Choroid plexus epithelial cell (primary cell): ENCODE data around the gene ZNF680.
A peak's percentile ranks its signal among the peaks of the same experiment; 100 is the strongest.
"Not testable (repeated sequence)": the region's sequence is repeated elsewhere in the genome, so short reads cannot be mapped to it uniquely, and the experiment has no call there.

Experiments
- DNase-seq: peaks from one replicate; pipeline ENCODE4 v3.0.0-alpha.2; 2010; ENCODE audit warnings: low read depth
- H3K4me3 ChIP-seq: 2 replicates; pipeline ENCODE4 v1.5.1; 2011; ENCODE audit warnings: low read depth, mild to moderate bottlenecking, control low read depth, low read length, moderate library complexity
- CTCF ChIP-seq: conservative IDR thresholded peaks from 2 replicates; pipeline ENCODE4 v1.5.1; 2011; ENCODE audit warnings: low read depth, mild to moderate bottlenecking, control low read depth, inconsistent platforms, low read length, moderate library complexity

The ZNF680 gene

DNA sequence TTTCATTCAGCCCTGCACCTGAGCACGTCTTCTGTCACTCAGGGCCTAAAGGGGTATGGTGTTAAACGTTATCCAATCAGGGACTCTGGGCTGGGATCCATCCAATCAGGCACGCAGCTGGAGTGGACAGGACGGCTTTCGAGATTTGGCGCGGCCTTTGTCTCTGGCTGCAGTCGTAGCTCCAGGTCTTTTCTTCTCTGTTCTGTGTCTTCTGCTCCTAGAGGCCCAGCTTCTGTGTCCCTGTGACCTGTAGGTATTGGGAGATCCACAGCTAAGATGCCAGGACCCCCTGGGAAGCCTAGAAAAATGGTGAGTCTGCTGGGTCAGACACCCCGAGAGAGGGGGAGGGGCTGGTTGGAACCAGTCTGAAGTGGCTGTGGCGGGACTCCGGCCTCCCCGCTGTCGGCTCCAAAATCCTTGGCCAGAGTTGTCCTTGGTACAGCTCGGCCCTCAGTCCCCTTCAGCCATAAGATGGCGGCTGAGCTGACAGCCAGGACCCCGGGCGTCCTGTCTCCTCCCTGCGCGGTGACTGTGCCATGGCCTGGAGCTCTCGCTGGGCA is 11.7 kb upstream of the ZNF680 start:
- TF ChIP-seq CTCF = no peak
- peak overlapping the region; percentile 57 for H3K4me3 ChIP-seq
- peak; percentile 76 for DNase-seq

DNA sequence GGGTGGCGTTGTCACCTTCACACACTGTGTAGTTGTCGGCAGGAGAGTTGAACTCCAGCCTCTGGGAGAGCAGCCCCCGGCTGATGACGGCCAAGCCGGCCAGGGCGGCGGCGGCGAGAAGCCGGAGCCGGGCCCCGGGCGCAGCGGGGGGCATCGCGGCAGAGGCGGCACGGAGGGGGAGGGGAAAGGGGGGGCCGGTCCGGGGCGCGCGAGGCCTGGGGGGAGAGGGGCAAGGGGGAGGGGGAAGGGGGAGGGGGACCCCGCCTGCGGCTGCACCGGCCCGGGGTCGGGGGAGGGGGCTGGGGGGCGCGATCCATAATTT is 7.4 kb upstream of the ZNF680 start:
- not testable (repeated sequence) for DNase-seq
- H3K4me3 ChIP-seq = peak overlapping the region; percentile 54

GRCh38 chr7:64569372-64570283 is 6.8 kb upstream of the ZNF680 start:
- TF ChIP-seq CTCF = peak; percentile 63
- peak; percentile 60 for DNase-seq
- H3K4me3 ChIP-seq = peak overlapping the region; percentile 54

GRCh38 chr7:64562256-64562625 is 630 bp downstream of the ZNF680 start:
- DNase-seq = no peak
- TF ChIP-seq CTCF = no peak
- peak overlapping the region; percentile 94 for H3K4me3 ChIP-seq

DNA sequence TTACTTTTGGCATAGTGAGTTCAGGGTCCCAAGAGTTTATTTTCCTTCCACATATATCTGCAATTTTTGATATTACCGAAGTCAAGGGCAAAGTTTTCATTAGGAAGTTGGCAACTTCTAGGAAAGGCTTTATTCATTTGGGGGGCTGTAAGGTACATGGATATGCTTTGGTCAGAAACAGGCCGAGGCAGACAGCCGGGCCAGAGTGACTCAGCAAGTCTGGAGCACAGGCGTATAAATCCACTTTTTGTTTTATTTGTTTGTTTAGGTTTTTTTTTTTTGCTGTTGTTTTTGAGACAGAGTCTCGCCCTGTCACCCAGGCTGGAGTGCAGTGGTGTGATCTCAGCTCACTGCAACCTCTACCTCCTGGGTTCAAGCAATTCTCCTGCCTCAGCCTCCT is 3.7 kb downstream of the ZNF680 start:
- no peak for TF ChIP-seq CTCF
- DNase-seq = peak; percentile 68
- no peak overlapping the region for H3K4me3 ChIP-seq

DNA sequence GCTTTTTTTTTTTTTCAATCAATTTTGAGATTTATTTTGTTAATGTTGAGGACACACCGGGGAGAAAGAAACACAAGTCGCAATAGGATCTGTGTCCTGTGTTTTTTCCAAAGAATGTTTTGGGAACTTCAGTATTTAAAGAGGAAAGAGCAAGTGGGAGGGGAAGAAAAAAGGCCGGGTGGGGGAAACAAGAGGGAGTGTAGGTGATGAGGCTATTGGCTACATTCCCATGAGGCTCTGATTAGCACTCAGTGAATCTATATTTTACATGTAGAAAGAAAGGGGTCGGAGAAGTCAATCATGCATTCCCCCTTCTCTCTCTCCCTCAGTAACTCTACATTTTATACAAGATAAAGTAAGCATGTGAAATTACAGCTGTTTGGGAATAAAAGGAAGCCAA is 4.1 kb downstream of the ZNF680 start:
- no peak for DNase-seq
- TF ChIP-seq CTCF = no peak
- no peak overlapping the region for H3K4me3 ChIP-seq

DNA sequence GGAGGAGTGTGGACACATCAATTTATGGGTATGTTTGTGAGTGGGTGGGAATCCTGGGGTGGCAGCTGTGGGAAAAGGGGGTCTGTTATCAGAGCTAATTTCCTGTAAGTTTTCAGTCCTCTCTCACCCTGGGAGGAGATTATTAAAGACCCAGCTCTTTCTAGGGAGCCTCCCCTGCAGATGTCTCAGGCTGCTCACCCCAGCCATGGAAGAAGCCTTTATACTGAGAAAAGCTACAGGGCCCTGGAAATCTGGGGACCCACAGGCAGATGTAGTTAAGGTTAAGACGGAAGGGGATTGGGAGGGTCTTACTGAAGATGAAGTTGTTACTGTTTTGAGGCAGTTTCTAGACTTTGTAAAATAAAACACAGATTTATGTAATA is 4.6 kb downstream of the ZNF680 start:
- no peak for TF ChIP-seq CTCF
- H3K4me3 ChIP-seq = no peak overlapping the region
- no peak for DNase-seq
